Measurements from ENCODE around the gene CPLANE2.
A peak's percentile ranks its signal among the peaks of the same experiment; 100 is the strongest.
"Not testable (repeated sequence)": the region's sequence is repeated elsewhere in the genome, so short reads cannot be mapped to it uniquely, and the experiment has no call there.

CPLANE2 gene

DNA sequence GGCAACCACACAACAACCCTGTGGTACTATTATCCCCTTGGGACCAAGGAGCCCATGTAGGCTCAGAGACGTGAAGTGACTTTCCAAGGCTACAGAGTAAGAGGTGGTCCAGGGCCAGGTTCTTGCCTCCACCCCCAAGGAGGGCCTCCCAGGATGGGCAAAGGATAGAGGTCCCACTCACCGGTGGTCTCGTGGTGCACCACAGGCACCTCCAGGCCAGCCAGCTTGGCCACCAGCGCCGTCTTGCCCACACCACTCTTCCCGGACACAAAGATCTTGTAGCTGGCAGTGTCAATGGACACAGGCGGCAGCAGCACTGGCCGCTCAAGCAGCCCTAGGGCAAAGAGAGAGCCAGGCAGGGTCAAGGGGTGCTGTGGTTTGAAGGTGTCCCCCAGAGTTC is 3.6 kb downstream of the CPLANE2 start:
- H3K4me3 ChIP-seq = no peak overlapping the region
- H3K27ac ChIP-seq = no peak overlapping the region

DNA sequence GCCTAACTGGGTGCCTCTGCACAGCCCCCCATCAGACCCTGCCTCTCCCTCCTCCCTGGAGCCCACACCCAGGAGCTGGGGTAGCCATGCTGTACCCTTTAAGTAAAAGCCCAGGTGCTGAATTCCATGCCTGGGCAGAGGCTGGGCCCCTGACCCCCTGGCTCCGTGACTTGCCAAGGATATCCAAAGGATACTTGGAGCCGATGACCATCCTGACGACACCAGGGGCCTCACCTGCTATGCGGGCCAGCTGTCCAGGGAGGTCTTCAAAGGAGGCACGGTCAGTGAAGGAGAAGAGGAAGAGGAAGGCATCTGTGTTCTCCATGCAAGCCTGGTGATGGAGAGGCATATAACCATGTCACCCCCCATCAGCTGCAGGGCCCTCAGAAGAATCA is 4.7 kb downstream of the CPLANE2 start:
- Histone ChIP-seq H3K4me3 (no peak overlapping the region), H3K27ac (no peak overlapping the region)

DNA sequence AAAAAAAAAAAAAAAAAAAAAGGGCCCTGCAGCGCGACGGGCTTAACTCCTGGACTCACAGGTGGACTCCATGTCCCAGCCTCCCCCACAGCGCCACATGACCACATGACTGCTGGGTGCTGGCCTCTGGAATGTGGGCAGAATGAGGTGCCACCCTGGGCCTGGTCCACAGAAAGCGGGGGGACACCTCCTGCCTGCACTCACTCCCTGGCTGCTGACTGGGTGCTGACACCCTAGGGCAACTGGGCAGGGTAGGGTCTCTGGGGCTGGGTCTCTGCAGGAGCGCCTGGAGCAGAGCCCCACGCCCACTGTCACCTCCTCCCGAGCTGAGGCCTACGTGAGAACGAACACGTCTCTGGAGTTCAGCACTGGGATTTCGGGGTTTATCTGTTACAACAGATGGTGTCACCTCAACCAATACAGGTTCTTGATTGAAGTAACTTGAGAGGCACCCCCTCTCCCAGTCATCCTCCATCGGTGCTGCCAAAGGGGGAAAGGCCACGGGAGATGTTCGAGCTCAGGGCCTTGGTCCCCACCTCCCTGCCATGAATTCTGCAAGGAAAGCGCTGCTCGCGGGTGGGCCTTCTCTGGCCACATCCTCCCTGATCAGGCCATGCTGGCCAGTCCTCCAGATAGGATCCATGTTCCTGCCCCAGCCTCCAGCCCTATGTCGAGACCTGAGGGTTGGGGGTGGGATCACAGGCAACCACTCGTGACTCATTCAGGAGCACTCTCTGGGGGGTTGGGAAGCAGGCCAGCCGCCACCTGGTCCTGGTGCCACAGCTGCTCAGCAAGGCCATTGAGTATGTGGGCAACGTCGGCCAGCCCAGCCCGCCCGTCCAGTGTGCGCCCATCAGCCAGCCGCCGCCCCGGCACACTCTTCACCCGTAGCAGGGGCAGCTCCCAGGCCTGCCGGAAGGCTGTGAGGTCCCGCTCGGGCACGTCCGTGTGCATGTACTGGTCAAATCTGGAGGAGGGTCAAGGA is 5.4 kb downstream of the CPLANE2 start:
- Histone ChIP-seq H3K27ac (no peak overlapping the region), H3K4me3 (no peak overlapping the region)

DNA sequence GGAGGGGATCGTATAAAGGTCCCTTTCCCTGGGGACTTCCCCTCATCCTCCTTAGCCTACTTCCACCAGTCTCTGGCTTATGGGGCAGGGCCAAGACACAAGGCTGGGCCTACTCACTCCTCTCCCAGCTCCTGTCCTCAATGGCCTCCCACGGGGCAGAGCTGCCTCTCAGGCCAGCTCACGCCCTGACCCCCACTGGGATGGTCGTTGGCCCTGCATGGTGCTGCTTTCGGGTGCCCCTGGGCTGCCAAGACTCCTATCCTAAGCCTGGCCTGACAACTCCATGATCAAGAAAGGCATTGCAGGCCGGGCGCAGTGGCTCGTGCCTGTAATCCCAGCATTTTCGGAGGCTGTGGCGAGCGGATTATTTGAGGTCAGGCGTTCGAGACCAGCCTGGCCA is 6.2 kb downstream of the CPLANE2 start:
- Histone ChIP-seq H3K27ac (no peak overlapping the region), H3K4me3 (no peak overlapping the region)

DNA sequence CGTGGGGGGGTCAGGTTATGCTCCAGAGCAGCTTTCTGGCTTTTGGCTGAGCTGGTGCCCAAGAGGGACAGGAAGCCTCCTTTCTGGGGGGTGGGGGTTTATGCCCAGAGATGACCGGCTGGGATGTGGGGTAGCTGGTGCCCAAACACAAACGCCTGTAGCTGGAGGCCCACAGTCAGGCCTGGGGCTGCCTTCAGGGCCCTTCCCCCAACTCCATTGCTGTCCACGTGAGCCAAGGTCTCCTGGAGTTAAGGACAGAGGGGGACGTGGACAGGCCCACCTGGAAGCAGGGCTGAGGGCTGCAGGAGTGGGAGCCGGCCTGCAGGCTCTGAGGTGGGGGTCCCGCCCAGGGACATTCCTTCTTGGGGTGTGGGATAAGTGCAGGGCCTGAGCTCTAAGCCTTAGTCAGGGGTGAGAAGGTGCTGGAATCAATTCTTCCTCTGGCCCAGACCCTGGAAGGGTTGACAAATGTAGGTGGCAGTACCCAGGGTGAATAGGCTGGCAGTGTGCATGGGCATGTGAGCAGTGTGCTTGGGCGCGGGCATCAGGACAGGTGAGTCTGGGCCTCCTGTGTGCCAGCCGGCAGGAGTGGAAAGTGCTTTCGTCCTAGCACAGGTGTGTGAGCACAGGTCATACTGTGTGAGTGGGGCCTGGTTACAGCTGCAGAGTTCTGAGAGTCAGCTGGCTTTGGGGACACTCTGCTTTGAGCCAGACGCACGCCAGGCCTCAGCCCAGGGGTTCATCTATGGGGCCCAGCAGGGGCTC is 6.8 kb downstream of the CPLANE2 start:
- H3K27ac ChIP-seq = no peak overlapping the region

DNA sequence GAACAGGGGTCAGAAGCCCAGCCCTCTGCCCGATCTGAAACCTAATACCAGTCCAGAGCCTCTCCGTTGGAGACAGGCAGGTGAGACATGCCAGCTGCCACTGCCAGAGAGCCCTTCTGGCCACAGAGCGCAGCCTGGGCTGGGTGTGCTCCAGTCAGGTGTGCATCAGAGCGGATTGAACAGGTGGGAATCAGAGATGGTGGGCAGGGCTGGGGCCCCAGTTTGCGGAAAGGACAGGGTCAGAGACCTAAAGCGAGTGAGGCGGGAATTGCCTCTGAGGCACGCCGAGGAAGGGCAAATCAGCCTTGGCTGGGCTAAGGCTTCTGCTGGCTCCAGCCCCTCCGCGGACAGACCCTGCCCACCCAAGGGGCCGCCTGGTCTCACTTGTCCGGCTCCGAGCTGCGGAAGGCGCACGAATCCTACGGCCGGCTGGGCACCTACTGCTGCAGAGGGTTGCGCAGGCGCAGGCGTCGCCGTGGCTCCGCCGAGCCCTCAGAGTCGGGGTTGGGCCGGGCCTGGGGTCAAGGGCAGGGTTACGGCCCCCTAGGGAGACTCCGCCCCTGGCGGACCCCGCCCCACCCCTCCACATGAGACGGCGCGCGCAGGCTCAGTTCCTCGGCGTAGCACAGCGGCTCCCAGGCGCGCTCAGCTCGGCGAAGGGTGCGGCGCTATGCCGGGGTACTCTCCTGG is 10.3 kb downstream of the CPLANE2 start:
- peak overlapping the region in 1 of 7 experiments; percentile 1 for H3K4me3 ChIP-seq
- H3K27ac ChIP-seq = peak overlapping the region in 1 of 21 experiments; percentile 8

More for the DNA sequence above, 6.8 kb downstream of the CPLANE2 start:
- H3K4me3 ChIP-seq = no peak overlapping the region

DNA sequence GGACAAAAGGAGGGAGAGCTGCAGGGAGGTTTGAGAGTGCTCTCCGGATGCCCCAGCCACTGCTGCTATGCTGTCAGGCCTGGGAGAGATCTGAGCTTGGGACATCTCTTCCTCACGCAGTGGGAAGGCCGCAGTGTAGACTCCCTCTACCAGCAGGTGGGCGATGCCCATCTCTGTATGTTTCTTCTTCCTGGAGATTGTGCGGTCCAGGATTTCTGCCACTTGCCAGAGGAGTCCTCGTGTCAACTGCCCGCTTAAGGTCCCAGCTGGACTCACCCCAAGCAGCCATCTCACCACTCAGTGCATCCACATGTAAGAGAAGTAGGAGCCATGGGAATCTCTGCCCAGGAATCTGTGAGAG is 10.9 kb downstream of the CPLANE2 start:
- Histone ChIP-seq H3K27ac (no peak overlapping the region), H3K4me3 (no peak overlapping the region)

DNA sequence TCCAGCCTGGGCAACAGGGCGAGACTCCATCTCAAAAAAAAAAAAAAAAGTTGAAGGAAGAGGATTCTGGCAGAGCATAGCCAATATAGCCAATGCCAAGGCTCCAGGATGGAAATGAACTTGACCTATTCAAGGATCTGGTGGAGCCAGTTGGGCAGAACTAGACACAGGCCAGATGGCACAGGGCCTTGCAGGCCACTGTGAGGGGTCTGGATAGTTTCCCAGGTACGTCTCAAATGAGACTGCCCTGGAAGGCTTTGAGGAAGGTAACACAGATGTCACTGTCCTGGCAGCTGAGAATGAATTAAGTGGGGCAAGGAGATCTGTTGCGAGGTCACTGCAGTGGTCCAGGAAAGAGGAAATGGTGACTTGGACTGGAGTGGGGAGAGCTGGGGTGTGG is 12.5 kb downstream of the CPLANE2 start:
- no peak overlapping the region for H3K4me3 ChIP-seq
- no peak overlapping the region for H3K27ac ChIP-seq

DNA sequence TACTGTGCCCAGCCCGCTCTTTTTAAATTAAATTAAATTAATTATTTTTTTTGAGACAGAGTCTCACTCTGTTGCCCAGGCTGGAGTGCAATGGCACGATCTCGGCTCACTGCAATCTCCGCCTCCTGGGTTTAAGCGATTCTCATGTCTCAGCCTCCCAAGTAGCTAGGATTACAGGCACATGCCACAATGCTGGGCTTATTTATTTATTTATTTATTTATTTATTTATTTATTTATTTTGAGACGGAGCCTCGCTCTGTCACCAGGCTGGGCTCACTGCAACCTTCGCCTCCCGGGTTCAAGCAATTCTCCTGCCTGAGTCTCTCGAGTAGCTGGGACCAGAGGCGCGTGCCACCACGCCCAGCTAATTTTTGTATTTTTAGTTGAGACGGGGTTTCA is 14.3 kb downstream of the CPLANE2 start:
- H3K4me3 ChIP-seq, H3K27ac ChIP-seq: not testable (repeated sequence)

DNA sequence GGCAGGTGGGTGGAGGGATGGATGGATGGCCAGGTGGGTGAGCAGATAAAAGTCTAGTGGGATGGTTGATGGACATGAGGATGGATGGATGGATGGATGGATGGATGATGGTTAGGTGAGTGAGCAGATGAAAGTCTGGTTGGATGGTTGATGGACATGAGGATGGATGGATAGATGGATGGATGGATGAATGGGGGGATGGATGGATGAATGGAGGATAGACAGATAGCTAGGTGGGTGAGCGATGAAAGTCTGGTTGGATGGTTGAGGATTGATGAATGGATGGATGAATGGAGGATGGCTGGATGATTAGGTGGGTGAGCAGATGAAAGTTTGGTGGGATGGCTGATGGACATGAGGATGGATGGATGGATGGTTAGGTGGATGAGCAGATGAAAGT is 15.5 kb downstream of the CPLANE2 start:
- Histone ChIP-seq H3K4me3 (no peak overlapping the region), H3K27ac (no peak overlapping the region)

DNA sequence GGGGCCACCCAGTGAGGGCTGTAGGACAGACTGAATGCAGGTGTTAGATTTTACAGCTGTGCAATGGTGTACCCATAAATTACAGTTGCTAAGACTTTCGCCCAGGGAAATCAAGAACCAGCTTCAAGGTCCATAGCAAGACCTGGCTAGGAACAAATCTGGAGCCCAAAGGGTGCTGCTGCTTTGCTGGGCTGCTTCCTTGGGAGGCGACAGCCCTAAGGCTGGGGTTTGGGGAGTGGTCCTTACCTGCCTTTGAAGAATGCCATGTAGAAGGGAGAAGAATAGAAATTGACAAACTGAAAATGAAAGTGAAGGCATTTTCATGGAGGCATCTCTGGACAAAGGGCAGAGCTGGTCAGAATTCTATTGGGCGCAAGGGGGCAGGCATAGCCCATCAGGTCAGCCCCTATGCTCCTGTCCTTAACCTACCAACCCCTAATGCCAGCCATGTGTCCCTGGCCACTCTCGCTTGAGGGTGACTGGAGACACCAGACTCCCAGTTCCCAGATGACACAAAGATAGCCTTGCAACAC is 16.9 kb downstream of the CPLANE2 start:
- no peak overlapping the region for H3K27ac ChIP-seq
- H3K4me3 ChIP-seq = no peak overlapping the region

DNA sequence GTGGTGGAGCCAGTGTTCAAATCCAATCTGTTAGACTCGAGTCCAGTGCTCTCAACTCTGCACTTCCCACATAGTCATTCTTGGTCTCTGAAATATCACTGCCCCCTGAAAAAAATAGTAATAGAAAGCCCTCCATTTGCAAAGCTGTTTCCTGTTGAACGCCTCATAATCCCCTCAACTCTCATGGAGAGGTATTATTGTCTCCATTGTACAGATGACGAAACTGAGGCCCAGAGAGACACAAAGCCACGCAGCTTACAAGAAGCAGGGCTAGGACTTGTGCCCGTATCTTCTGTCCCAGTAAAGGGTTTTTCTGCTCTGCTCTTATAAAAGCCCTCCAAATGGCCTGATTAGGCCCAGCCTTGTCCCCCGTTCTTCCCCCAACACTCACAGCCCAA is 18.3 kb downstream of the CPLANE2 start:
- Histone ChIP-seq H3K27ac (peak overlapping the region in 2 of 21 experiments; percentile 69 to 78), H3K4me3 (no peak overlapping the region)

DNA sequence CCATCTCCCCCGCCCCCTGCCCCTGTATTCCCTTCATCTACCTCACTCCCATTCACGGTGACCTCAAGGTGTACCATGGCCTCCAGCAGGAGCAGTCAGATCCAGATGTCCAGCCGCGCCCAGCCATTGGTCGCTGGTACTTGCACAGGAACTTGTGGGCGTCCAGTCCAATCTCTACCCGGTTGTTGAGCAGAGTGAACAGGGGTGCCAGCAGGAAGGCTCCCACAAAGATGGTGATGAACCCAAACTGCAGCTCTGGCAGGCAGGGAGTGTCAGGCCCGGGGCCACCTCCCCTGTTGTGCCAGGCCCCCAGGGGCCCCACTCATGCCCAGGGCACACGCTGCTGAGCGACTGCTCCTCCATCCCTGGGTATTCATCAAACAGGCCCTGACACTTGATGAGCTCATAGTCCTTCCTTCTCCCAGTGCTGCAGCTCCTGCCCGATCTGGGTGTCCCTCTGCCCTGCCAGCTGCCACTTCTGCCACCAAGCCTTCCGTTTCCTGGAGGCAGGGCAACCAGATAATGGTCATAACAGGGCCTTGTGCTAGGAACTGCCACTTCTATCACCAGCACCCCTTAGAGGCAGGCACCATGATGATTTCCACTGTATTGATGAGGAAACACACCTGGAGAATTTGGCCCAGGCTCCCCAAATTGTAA is 18.8 kb downstream of the CPLANE2 start:
- Histone ChIP-seq H3K27ac (peak overlapping the region in 13 of 21 experiments; percentile 37 to 87 (median 71)), H3K4me3 (peak overlapping the region in 2 of 7 experiments; percentile 14 to 45)

DNA sequence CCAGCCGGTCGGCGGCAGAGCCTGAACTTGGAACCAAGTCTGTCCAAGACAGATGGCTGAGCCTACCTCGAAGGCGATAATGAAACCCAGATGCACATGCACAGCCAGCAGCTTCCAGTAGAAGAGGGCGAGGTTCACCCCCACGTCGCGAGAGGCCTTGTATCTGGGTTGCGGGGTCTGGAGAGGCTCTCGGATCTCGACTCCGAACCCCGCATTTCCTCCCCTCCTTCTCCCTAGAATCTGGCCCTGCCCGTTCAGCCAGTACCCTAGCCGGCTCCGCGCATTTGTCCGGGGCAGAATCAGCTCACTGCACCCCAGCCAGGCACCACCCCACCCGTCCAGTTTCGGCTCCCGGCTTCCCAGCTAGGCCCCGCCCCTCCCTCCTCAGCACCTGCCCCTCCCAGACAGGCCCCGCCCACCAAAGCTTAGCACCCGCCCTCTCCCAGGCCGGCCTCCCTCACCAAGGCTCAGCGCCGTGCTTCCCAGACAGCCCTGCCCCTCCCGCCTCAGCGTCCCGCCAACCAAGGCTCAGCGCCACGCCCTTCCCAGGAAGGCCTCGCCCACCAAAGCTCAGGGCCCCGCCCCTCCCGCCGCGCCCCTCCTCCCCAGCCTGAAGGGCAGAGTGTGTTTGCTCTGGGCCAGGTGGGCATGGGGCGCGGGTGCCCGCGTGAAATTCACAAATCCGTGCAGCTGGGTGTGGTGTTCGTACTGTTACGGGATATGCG is 19.8 kb downstream of the CPLANE2 start:
- Histone ChIP-seq H3K4me3 (peak overlapping the region; percentile 30 to 53 (median 39)), H3K27ac (peak overlapping the region in 20 of 21 experiments; percentile 17 to 87 (median 75))

DNA sequence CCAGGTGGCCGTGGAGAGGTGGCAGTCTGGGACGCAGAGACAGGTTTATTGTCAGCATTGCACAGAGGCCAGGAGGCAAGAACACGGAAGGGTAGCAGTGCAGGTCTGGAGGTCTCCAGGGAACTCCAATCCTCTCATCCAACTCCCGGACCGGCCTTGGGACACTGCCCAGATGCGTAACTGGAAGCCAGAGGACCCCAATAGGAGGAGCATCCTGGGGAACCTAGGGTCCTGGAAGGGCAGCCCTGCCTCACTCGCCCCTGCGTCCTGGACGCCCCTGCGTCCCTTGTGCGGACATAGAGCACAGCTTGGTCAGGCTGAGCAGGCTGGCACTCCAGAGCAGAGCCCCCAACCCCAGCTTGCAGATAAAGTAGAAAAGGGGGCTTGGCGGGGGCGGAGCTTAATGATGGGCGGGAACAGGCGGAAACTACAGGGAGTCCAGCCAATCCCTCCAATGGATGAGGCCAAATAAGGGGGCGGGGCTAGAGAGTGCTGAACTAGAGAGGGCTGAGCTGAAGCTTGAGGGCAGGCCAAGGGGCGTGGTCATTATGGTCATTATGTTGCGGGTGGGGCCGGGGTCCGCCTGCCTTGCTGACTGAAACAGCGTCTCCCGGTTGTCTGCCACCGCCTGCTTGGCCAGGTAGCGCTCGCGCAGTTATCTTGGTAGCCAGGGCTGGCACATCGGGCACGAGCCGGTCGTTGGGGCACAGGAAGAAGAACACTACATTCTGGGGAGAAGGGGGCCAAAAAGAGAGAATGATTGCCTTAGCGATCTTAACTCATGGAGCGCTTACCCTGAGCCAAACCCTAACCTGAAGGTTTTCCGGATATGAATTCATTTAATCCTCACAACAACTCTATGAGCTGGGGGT is 20.9 kb downstream of the CPLANE2 start:
- Histone ChIP-seq H3K4me3 (peak overlapping the region; percentile 30 to 53 (median 39)), H3K27ac (peak overlapping the region in 20 of 21 experiments; percentile 17 to 87 (median 75))

DNA sequence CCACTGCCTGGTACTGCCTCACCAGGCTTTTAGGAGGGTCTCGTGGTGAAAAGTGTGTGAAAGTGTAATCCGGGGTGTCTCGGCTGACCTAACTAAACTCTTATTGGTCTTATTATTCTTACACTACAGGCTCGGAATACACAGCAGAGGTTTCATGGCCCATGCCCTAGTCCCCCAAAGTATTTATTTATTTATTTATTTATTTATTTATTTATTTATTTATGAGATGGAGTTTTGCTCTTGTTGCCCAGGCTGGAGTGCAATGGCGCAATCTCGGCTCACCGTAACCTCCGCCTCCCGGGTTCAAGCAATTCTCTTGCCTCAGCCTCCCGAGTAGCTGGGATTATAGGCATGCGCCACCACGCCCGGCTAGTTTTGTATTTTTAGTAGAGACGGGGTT is 21.7 kb downstream of the CPLANE2 start:
- not testable (repeated sequence) for H3K27ac ChIP-seq, H3K4me3 ChIP-seq

DNA sequence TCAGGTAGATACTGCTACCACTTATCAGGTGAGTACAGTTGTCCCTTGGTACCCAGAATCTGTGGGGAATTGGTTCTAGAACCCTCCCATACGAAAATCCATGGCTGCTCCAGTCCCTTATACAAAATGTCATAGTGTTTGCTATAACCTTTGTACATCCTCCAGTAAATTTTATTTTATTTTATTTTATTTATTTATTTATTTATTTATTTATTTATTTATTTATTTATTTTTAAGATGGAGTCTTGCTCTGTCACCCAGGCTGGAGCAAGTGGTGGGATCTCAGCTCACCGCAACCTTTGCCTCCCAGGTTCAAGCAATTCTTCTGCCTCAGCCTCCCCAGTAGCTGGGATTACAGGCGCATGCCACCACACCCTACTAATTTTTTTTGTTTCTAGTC is 23.4 kb downstream of the CPLANE2 start:
- H3K27ac ChIP-seq, H3K4me3 ChIP-seq: not testable (repeated sequence)

DNA sequence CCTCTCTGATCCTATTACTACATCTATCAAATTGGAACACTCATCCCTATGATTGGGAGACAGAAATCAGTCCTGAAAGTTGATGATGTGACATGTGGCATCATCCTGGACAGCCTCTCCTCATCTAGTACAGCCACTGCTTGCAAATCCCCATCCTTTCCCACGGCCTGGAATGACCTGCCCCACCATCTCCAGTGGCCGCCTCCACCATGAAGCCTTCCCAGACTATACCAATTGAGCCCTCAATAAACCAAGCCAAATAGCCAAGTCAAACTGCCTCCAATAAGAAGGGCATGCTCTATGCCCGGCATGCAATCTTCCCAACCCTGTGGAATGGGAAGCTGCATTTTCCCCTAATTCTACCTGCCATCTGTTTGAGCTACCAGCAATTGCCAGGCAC is 24.0 kb downstream of the CPLANE2 start:
- H3K4me3 ChIP-seq = no peak overlapping the region
- H3K27ac ChIP-seq = peak overlapping the region in 7 of 21 experiments; percentile 15 to 83 (median 60)

All from skin epidermis (tissue), 12 donors.